ENCODE data around the gene AGBL1. TPM values are rescaled to one million over a fixed set of nuclear protein-coding genes. Genes with fewer than 3 reads are reported as not detected.

Gene AGBL1
- total RNA-seq, 2 donors from 2014 or later, result 0.23 to 0.91 TPM

DNA sequence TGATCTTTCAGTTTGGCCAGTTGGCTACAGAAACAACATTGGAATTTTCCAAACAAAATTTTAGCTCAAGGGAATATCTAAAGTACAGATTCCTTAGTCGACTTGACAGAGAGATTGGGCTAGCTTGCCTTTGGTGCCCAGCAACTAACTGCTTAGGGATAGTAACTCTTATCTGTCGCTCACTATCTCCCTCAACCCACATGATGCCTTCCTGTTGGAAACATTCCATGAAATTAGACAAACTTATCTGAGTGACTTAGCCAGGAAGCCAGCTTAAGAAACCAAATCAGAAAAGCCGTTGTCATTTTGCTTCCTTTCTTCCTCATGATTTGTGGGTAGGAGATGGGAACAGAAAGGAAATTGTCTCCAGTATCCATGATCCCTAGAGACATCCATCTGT is 791.2 kb downstream of the AGBL1 start:
- Histone ChIP-seq H3K9me3 (no peaks in the 10 kb centered on the region), H3K4me3 (no peak overlapping the region), H3K27me3 (replicated peaks; ENCODE audit: insufficient read depth) (no peaks in the 10 kb centered on the region), H3K4me1 (replicated peaks) (no peaks in the 10 kb centered on the region), H3K27ac (no peak overlapping the region), H3K36me3 (no peaks in the 10 kb centered on the region)
- 66% methylated on average over 3 of the region's 3 CpGs for WGBS
- intact Hi-C loops (cut with DNase I), result no loop called here
- TF ChIP-seq POLR2A (IDR thresholded peaks at IDR 0.05) (no peak), POLR2AphosphoS5 (IDR thresholded peaks at IDR 0.05) (no peak)
- TF ChIP-seq, protein P1, sequence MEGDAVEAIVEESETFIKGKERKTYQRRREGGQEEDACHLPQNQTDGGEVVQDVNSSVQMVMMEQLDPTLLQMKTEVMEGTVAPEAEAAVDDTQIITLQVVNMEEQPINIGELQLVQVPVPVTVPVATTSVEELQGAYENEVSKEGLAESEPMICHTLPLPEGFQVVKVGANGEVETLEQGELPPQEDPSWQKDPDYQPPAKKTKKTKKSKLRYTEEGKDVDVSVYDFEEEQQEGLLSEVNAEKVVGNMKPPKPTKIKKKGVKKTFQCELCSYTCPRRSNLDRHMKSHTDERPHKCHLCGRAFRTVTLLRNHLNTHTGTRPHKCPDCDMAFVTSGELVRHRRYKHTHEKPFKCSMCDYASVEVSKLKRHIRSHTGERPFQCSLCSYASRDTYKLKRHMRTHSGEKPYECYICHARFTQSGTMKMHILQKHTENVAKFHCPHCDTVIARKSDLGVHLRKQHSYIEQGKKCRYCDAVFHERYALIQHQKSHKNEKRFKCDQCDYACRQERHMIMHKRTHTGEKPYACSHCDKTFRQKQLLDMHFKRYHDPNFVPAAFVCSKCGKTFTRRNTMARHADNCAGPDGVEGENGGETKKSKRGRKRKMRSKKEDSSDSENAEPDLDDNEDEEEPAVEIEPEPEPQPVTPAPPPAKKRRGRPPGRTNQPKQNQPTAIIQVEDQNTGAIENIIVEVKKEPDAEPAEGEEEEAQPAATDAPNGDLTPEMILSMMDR (IDR thresholded peaks at IDR 0.05), result no peak
- DNase-seq (ENCODE audit: low spot score), result no peak

DNA sequence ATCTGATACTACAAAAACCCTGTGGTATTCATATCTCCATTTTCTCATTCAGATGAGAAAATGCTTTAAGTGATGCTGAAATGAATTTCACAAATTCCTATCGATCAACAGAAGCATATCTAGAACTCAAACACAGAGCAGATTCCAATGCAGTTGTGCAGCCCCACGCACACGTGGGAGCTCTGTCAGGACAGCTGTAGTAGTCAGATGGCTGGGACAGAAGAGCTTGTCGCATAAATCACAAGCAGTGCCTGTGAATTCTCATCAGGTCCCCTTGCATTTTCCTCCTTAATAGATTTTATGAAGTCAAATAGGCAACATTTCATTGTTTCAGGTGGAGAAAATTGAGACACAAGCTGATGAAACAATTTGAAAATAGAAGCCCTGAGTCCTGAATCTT is 792.3 kb downstream of the AGBL1 start:
- TF ChIP-seq, protein P1 (IDR thresholded peaks at IDR 0.05), result no peak
- TF ChIP-seq POLR2AphosphoS5 (IDR thresholded peaks at IDR 0.05) (no peak), POLR2A (IDR thresholded peaks at IDR 0.05) (no peak)
- WGBS, result 85% methylated on average over 4 of the region's 4 CpGs
- Histone ChIP-seq H3K4me3 (no peak overlapping the region), H3K27ac (no peak overlapping the region), H3K4me1 (replicated peaks) (no peaks in the 10 kb centered on the region), H3K36me3 (no peaks in the 10 kb centered on the region), H3K9me3 (no peaks in the 10 kb centered on the region), H3K27me3 (replicated peaks; ENCODE audit: insufficient read depth) (no peaks in the 10 kb centered on the region)
- intact Hi-C loops (cut with DNase I), result no loop called here
- DNase-seq (ENCODE audit: low spot score), result no peak

DNA sequence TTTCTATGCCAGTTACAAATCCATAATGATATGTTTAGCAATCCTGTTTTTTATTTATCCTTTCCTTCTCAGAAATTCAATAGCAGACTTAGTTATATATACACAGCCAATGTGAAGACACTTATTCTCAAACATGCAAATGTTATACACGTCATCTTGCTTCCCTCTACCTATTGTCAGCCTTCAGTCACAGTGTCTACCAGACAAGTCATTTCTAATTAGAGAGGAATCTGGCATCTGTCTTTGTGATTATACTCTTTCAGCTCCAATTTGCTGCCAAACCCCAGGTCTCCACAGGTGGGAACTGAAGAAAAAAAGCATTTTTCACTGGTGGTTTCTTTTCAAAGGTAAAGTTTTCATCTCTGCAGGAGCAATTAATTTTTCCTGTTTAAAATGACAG is 793.1 kb downstream of the AGBL1 start:
- no peak for DNase-seq (ENCODE audit: low spot score)
- no peak overlapping the region for H3K27ac ChIP-seq
- H3K9me3 ChIP-seq, result no peaks in the 10 kb centered on the region
- H3K4me3 ChIP-seq, result no peak overlapping the region
- no peaks in the 10 kb centered on the region for H3K36me3 ChIP-seq
- intact Hi-C loops (cut with DNase I), result no loop called here
- 96% methylated on average over 1 of the region's 1 CpG for WGBS
- no peak for TF ChIP-seq POLR2AphosphoS5 (IDR thresholded peaks at IDR 0.05)
- TF ChIP-seq POLR2A (IDR thresholded peaks at IDR 0.05), result no peak
- no peaks in the 10 kb centered on the region for H3K27me3 ChIP-seq (replicated peaks; ENCODE audit: insufficient read depth)
- no peaks in the 10 kb centered on the region for H3K4me1 ChIP-seq (replicated peaks)

DNA sequence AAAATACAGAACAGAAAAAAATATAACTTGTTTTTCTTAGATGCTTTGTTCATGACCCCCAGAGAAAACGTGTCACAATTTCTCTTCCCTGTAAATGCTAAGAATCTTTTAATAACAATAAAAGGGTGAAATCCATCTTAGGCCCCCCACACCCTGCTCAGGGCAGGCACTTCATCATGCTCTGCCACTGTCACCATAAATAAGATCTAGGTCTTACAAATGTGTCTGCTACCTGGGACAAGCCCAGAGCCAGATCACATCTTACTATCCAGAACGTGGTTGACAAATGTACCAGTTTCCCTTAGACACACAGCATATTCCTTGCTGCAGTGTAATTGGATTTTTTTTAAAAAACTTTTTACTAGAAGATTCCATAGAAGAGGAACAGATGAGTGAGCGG is 795.4 kb downstream of the AGBL1 start:
- Histone ChIP-seq H3K27me3 (replicated peaks; ENCODE audit: insufficient read depth) (no peaks in the 10 kb centered on the region), H3K4me3 (no peak overlapping the region), H3K36me3 (no peaks in the 10 kb centered on the region), H3K9me3 (no peaks in the 10 kb centered on the region), H3K4me1 (replicated peaks) (no peaks in the 10 kb centered on the region), H3K27ac (no peak overlapping the region)
- WGBS, result 84% methylated on average over 3 of the region's 3 CpGs
- TF ChIP-seq, protein P1 (IDR thresholded peaks at IDR 0.05), result no peak
- no peak for TF ChIP-seq POLR2A (IDR thresholded peaks at IDR 0.05)
- no peak for TF ChIP-seq POLR2AphosphoS5 (IDR thresholded peaks at IDR 0.05)
- intact Hi-C loops (cut with DNase I), result no loop called here
- no peak for DNase-seq (ENCODE audit: low spot score)

DNA sequence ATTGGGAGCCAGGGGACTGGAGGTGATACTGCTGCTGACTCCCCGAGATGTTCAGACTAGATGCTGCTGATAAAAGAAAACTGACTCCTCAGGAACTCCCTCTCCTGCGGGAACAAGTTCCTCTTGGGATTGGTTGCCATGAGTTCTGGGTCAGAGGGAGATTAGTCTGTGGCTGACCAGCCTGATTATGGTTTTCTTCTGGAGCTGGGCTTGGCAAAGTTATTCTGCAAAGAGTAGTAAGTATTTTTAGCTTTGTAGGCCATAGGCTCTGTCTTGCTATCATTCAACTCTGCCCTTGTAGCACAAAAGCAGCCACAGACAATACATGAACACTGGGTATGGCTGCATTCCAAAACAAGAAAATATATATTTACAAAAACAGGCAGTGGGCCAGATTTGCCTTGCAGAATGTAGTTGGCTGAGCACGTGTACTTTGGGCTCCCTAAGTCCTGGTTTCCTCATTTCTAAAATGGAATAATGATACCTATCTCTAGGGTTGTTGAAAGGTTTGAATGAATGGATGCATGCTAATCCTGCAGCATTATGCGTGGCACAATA is 796.8 kb downstream of the AGBL1 start:
- H3K27ac ChIP-seq, result no peak overlapping the region
- H3K27me3 ChIP-seq (replicated peaks; ENCODE audit: insufficient read depth), result no peaks in the 10 kb centered on the region
- no peaks in the 10 kb centered on the region for H3K9me3 ChIP-seq
- no peaks in the 10 kb centered on the region for H3K36me3 ChIP-seq
- 77% methylated on average over 4 of the region's 4 CpGs for WGBS
- intact Hi-C loops (cut with DNase I), result no loop called here
- TF ChIP-seq, protein P1 (IDR thresholded peaks at IDR 0.05), result no peak
- TF ChIP-seq POLR2AphosphoS5 (IDR thresholded peaks at IDR 0.05), result no peak
- no peak for TF ChIP-seq POLR2A (IDR thresholded peaks at IDR 0.05)
- no peak overlapping the region for H3K4me3 ChIP-seq
- DNase-seq (ENCODE audit: low spot score), result no peak
- no peaks in the 10 kb centered on the region for H3K4me1 ChIP-seq (replicated peaks)

All from prostate gland (tissue), 2 donors.